DOHH2 (cell line): Measurements from ENCODE around the gene N4BP3.

ENCODE experiments used
- CTCF ChIP-seq: fragments of 200-600 bp; sonication (generic); IDR thresholded peaks from one replicate; pipeline ENCODE4 v1.5.1; 2014; ENCODE audit warnings: antibody characterized with exemption, mild to moderate bottlenecking, low read depth, low read length; ENCODE audit not compliant: poor library complexity, severe bottlenecking
- EZH2phosphoT487 ChIP-seq: fragments of 200-600 bp; sonication (generic); IDR thresholded peaks from 2 replicates; pipeline ENCODE4 v1.6.1; 2017; ENCODE audit warnings: borderline replicate concordance, mild to moderate bottlenecking, antibody characterized with exemption, low read length, moderate library complexity, mixed read lengths

DNA sequence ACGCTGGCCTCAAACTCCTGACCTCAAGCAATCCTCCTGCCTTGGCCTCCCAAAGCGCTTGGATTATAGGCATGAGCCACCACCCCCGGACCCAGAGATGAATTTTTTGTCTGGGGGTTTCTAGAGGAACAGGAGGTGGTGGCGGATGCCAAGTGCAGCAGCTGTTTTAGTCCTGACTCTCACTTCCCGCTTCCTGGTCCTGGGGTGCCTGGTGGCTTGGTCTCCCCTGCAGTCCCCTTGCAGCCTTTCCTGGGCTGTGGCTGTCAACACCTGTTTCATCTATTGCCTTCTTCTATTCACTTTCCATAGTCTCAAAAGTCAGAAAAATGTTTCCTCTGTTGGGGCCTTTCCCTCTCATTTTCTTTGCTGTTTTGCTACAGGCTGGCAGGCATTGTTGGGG is 46.8 kb downstream of the N4BP3 start:
- no peak for TF ChIP-seq CTCF
- TF ChIP-seq EZH2phosphoT487 = no peak
